ENCODE results near the gene MDN1.

MDN1 gene

DNA sequence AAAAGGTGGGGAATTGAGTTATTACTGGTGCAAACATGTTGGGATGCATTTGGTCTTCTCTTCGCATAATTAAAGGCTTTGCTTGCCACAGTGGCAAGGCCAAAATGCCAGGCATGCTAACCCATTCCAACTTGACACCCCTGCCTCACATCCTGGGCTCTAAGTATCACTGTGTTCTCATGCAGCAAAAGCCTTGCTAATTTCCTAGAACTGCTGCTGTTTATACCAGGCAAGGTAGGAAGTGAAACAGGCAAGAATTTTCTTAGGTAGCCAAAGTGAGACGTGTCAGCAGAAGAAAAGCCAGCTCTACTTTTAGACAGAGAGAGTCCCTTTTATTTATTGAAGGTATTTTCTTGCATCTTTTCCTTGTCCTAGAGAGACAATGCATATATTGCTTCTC, 222.2 kb downstream of the MDN1 start:
- no peak for DNase-seq (ENCODE audit: low read depth in 2 of 2)

DNA sequence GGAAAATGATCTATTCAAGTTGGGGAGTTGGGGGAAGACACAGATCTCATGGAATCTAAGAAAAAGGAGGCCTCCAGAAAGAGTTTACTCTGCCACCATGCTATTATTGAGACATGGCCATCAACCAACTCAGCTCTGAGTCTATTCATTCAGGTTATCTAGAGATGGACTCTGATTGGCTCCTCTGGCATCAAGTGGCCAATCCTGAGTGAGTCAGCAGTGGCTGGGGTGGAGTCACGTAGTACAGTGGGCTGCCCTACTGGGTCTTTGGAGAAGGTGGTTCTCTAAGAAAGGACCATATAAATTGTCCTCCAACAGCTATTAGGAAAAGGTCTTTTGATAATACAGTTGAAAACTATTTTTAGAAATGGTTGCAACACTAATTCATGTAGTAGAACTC, 223.1 kb downstream of the MDN1 start:
- no peak for DNase-seq (ENCODE audit: low read depth in 2 of 2)

DNA sequence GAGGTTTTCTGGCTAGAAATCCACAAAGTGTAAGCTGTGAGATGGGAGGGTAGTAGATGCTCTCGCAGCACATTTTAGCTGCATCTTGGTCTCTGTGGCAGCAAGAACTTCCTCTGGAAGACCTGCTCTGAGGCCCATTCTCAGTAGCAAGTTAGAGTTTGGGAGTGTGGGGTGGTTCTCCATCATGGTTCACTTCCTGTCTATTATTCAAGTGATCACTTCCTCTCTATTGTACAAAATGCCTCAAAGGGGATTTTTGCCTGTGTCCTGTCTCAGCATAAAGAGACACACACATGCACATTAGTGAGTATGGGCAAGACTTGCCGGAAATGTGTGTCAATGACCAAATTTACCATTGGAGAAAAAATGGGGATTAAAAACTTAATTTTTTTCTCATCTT, 223.5 kb downstream of the MDN1 start:
- DNase-seq (ENCODE audit: low read depth in 2 of 2) = no peak

Measured in activated CD4-positive, alpha-beta T cell treated with anti-CD3 and anti-CD28 coated beads for 24 hours (primary cell).